ENCODE data around the gene PIK3C2B. TPM values are rescaled to one million over a fixed set of nuclear protein-coding genes. Genes with fewer than 3 reads are reported as not detected.
A peak's percentile ranks its signal among the peaks of the same experiment; 100 is the strongest.
"Not testable (repeated sequence)": the region's sequence is repeated elsewhere in the genome, so short reads cannot be mapped to it uniquely, and the experiment has no call there.

The PIK3C2B gene
- total and polyA plus RNA-seq, 8 donors = 26.5 to 46.9 (median 38.3) TPM

GRCh38 chr1:204523605-204524215, 29.1 kb upstream of the PIK3C2B start:
- Histone ChIP-seq H3K27ac (no peak overlapping the region), H3K9me3 (peaks cover 0 to 5% of the 10 kb centered on the region in 2 donors), H3K4me3 (no peak overlapping the region), H3K4me1 (peaks cover 9 to 44% of the 10 kb centered on the region in 2 donors), H3K36me3 (peaks cover 0 to 53% of the 10 kb centered on the region in 2 donors), H3K27me3 (no peaks in the 10 kb centered on the region)
- ATAC-seq (no peak), DNase-seq (no peak)
- TF ChIP-seq CTCF (IDR thresholded peaks at IDR 0.05) = no peak
- intact Hi-C loops (cut with DNase I) = no loop called here

GRCh38 chr1:204521941-204522521, 27.4 kb upstream of the PIK3C2B start:
- ATAC-seq; intact Hi-C loops (cut with DNase I): not testable (repeated sequence)

DNA sequence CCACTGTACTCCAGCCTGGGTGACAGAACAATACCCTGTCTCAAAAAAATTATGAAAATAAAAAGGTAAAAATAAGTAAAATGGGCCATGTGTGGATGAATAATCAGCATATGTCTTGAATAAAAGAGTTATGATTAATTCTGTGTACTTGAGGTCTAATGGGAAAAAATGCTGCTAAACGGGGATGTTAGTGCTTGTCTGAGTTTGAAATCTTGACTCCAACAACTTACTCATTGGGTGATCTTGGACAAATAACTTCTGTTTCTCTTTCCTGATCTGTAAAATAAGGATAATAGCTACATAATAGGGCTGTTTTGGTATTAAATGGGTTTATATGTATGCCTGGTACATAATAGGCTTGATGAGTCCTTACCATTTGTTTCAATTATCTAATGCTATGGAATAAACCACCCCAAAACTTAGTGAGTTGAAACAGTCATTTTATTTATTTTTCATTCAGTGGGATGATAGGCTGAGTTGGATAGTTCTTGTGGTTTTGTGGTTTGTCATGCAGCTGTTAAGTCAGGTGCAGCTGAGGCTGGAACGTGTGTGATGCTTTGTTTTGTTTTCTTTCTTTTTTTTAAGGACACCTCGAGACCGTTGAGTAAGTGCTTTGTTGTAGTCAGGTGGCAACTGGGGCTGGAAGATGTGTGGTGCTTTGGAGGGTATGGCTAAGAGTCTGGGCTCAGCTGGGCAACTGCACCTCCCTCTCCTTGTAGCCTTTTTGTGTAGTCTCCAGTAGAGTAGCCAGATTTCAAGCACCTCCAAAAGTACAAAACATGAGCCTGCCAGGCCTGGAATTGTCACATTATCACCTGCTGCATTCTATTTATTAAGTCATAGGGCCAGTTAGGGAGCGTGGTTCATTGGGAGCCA, 26.5 kb upstream of the PIK3C2B start:
- H3K36me3 ChIP-seq = peaks cover 0 to 28% of the 10 kb centered on the region in 2 donors
- no peak for TF ChIP-seq CTCF (IDR thresholded peaks at IDR 0.05)
- intact Hi-C loops (cut with DNase I) = no loop called here
- ATAC-seq = no peak
- peaks cover 0 to 5% of the 10 kb centered on the region in 2 donors for H3K9me3 ChIP-seq
- DNase-seq = no peak
- H3K4me1 ChIP-seq = peaks cover 19 to 62% of the 10 kb centered on the region in 2 donors
- no peak overlapping the region for H3K4me3 ChIP-seq
- H3K27ac ChIP-seq = peak overlapping the region in 1 of 2 donors; percentile 21
- H3K27me3 ChIP-seq = no peaks in the 10 kb centered on the region

More at GRCh38 chr1:204521941-204522521, 27.4 kb upstream of the PIK3C2B start:
- not testable (repeated sequence) for H3K27me3 ChIP-seq, H3K27ac ChIP-seq, H3K4me3 ChIP-seq, H3K9me3 ChIP-seq, DNase-seq
- peaks cover 0 to 38% of the 10 kb centered on the region in 2 donors for H3K36me3 ChIP-seq
- H3K4me1 ChIP-seq = peaks cover 18 to 61% of the 10 kb centered on the region in 2 donors

DNA sequence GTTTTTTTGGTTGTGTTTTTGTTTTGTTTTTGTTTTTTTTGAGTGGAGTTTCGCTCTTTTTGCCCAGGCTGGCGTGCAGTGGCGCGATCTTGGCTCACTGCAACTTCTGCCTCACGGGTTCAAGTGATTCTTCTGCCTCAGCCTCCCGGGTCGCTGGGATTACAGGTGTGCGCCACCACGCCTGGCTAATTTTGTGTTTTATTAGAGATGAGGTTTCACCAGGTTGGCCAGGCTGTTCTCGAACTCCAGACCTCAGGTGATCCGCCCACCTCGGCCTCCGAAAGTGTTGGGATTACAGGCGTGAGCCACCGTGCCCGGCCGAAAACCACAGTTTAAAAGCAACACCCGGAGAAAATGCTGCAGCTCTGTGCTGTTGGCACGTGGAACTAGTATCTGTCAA, 22.8 kb upstream of the PIK3C2B start:
- H3K9me3 ChIP-seq; intact Hi-C loops (cut with DNase I); H3K36me3 ChIP-seq; H3K27me3 ChIP-seq; ATAC-seq: not testable (repeated sequence)
- Histone ChIP-seq H3K4me3 (peak overlapping the region; percentile 44 to 59), H3K27ac (peak overlapping the region in 1 of 2 donors; percentile 99), H3K4me1 (peaks cover 19 to 85% of the 10 kb centered on the region in 2 donors)
- peak in 1 of 4 donors; percentile 57 for DNase-seq

DNA sequence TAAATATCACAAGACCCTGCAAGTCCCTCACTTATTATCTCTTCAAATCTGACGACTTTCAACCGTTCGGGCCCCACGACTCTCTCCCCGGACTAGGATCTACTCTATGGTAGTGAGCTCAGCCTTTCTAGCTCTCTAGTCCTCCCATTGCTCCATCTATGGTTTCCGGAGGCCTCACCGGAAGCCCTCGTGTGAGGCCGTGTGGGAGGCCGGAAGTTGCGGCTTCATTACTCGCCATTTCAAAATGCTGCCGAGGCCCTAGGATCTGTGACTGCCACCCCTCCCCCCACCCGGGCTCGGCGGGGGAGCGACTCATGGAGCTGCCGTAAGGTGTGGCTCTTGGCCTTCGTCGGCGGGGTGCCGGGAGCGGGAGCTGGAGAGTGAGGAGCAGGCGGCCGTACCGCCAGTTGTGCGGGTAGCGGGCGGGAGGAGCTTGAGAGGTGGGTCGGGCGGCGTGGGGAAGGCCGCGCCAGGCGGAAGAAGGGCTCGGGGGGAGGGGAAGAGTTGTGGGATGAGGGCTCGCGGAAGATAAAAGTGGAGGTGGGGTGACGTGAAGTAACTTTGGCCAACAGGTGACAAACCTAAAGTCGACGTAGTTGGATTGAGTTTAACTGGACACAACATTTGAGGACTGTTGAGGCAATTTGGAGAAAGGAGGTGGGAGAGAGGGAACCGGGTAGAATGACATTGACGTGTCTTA, 21.7 kb upstream of the PIK3C2B start, which contains the start of gene MDM4:
MDM4 (plus strand) TSS at position 227 of the 700 bp plus-strand sequence. CDS start 9,113 bp downstream, outside the sequence.
- no peak for TF ChIP-seq CTCF (IDR thresholded peaks at IDR 0.05)
- peak; percentile 96 for ATAC-seq
- intact Hi-C loops (cut with DNase I) = no loop called here

More for the DNA sequence above, 21.7 kb upstream of the PIK3C2B start, which contains the start of gene MDM4:
- Histone ChIP-seq H3K27me3 (no peaks in the 10 kb centered on the region), H3K36me3 (peaks cover 0 to 8% of the 10 kb centered on the region in 2 donors), H3K4me1 (peaks cover 19 to 83% of the 10 kb centered on the region in 2 donors), H3K9me3 (no peaks in the 10 kb centered on the region), H3K4me3 (peak within 1 kb of the TSS; percentile 44 to 59), H3K27ac (peak within 1 kb of the TSS; percentile 89 to 99)
- peak; percentile 93 to 96 (median 94) for DNase-seq

Measured in left lung (tissue), 10 donors.